Loucy (cell line): Measurements from ENCODE around the gene NPBWR2.

Experiments used
- H2AFZ ChIP-seq: fragments of 200-600 bp; sonication (generic); 2 replicates; pipeline ENCODE4 v1.6.0; 2016; ENCODE audit warnings: antibody characterized with exemption, mild to moderate bottlenecking, low read length, moderate library complexity
- H3F3A ChIP-seq: fragments of 200-600 bp; 2 replicates; pipeline ENCODE4 v1.6.0; 2016; ENCODE audit warnings: antibody characterized with exemption, low read depth, mild to moderate bottlenecking
- H3K27me3 ChIP-seq: fragments of 200-600 bp; sonication (generic); 2 replicates; pipeline ENCODE4 v1.6.1; 2014; ENCODE audit warnings: low read length, mild to moderate bottlenecking; ENCODE audit not compliant: insufficient read depth, poor library complexity, severe bottlenecking
- H3K36me3 ChIP-seq: fragments of 200-600 bp; sonication (generic); 2 replicates; pipeline ENCODE4 v1.6.1; 2016; ENCODE audit warnings: low read length; ENCODE audit not compliant: insufficient read depth
- H3K4me1 ChIP-seq: fragments of 200-600 bp; sonication (generic); 2 replicates; pipeline ENCODE4 v1.5.1; 2014; ENCODE audit warnings: low read length, mild to moderate bottlenecking; ENCODE audit not compliant: insufficient read depth, poor library complexity, severe bottlenecking
- H3K4me2 ChIP-seq: fragments of 200-600 bp; sonication (generic); 2 replicates; pipeline ENCODE4 v1.6.0; 2014; ENCODE audit warnings: antibody characterized with exemption, low read length, low read depth, mild to moderate bottlenecking; ENCODE audit not compliant: poor library complexity, severe bottlenecking
- H3K4me3 ChIP-seq: fragments of 200-600 bp; sonication (generic); 2 replicates; pipeline ENCODE4 v1.5.1; 2014; ENCODE audit warnings: low read length, mild to moderate bottlenecking, mixed read lengths; ENCODE audit not compliant: poor library complexity, severe bottlenecking
- H3K79me2 ChIP-seq: fragments of 200-600 bp; sonication (generic); 2 replicates; pipeline ENCODE4 v1.6.1; 2014; ENCODE audit warnings: low read length; ENCODE audit not compliant: insufficient read depth
- H3K9ac ChIP-seq: fragments of 200-600 bp; sonication (generic); 2 replicates; pipeline ENCODE4 v1.6.0; 2014; ENCODE audit warnings: mild to moderate bottlenecking, low read depth, low read length, moderate library complexity; ENCODE audit not compliant: poor library complexity, severe bottlenecking
- H3K9me2 ChIP-seq: fragments of 200-600 bp; sonication (generic); replicated peaks from 2 replicates; pipeline ENCODE4 v1.6.1; 2016; ENCODE audit warnings: low read depth, low read length, mixed read lengths
- H3K9me3 ChIP-seq: fragments of 200-600 bp; sonication (generic); 2 replicates; pipeline ENCODE4 v1.6.1; 2014; ENCODE audit warnings: mild to moderate bottlenecking, antibody characterized with exemption, low read length, low read depth; ENCODE audit not compliant: insufficient read depth
- H4K20me1 ChIP-seq: fragments of 200-600 bp; sonication (generic); 2 replicates; pipeline ENCODE4 v1.6.0; 2014; ENCODE audit warnings: antibody characterized with exemption, low read length, mild to moderate bottlenecking; ENCODE audit not compliant: insufficient read depth, poor library complexity, severe bottlenecking
- CTCF ChIP-seq: fragments of 200-600 bp; sonication (generic); conservative IDR thresholded peaks from 2 replicates; pipeline ENCODE4 v1.5.1; 2014; ENCODE audit warnings: mild to moderate bottlenecking, antibody characterized with exemption, low read length
- EZH2phosphoT487 ChIP-seq: fragments of 200-600 bp; IDR thresholded peaks from 2 replicates; pipeline ENCODE4 v1.6.1; 2018; ENCODE audit warnings: antibody characterized with exemption, mild to moderate bottlenecking, moderate library complexity, borderline replicate concordance

Gene NPBWR2

GRCh38 chr20:64068386-64069208 is 38.8 kb downstream of the NPBWR2 start:
- no peak overlapping the region for H2AFZ ChIP-seq
- H3K4me3 ChIP-seq, result no peak overlapping the region
- H3K4me2 ChIP-seq, result peak overlapping the region; percentile 32
- H3K4me1 ChIP-seq, result peaks cover 56% of the 10 kb centered on the region
- H3K36me3 ChIP-seq, result no peaks in the 10 kb centered on the region
- no peaks in the 10 kb centered on the region for H3F3A ChIP-seq
- H4K20me1 ChIP-seq, result no peaks in the 10 kb centered on the region
- H3K9me3 ChIP-seq, result no peaks in the 10 kb centered on the region
- H3K79me2 ChIP-seq, result peaks cover 9% of the 10 kb centered on the region; the same call in 1 of the 2 replicates
- no peak overlapping the region for H3K9ac ChIP-seq
- no peak for TF ChIP-seq CTCF
- H3K27me3 ChIP-seq, result no peaks in the 10 kb centered on the region
- H3K9me2 ChIP-seq, result no peaks in the 10 kb centered on the region

- Histone ChIP-seq H3K4me1 (peaks cover 56% of the 10 kb centered on the region), H2AFZ (no peak overlapping the region), H3F3A (no peaks in the 10 kb centered on the region), H3K9ac (peak overlapping the region; percentile 20), H3K27me3 (no peaks in the 10 kb centered on the region), H4K20me1 (no peaks in the 10 kb centered on the region), H3K36me3 (no peaks in the 10 kb centered on the region), H3K4me3 (no peak overlapping the region), H3K9me2 (no peaks in the 10 kb centered on the region), H3K4me2 (peak overlapping the region; percentile 32), H3K9me3 (no peaks in the 10 kb centered on the region), H3K79me2 (peaks cover 15% of the 10 kb centered on the region; the same call in 1 of the 2 replicates)
- TF ChIP-seq CTCF (no peak), EZH2phosphoT487 (no peak)
Measured at GRCh38 chr20:64067733-64068307, 39.5 kb downstream of the NPBWR2 start.

GRCh38 chr20:64067005-64067632 is 40.2 kb downstream of the NPBWR2 start:
- no peaks in the 10 kb centered on the region for H3K9me2 ChIP-seq
- no peak overlapping the region for H3K4me3 ChIP-seq
- no peaks in the 10 kb centered on the region for H3K36me3 ChIP-seq
- H3K27me3 ChIP-seq, result no peaks in the 10 kb centered on the region
- no peaks in the 10 kb centered on the region for H3K9me3 ChIP-seq
- peak overlapping the region; percentile 20 for H3K9ac ChIP-seq
- peaks cover 60% of the 10 kb centered on the region for H3K4me1 ChIP-seq
- H2AFZ ChIP-seq, result no peak overlapping the region
- TF ChIP-seq EZH2phosphoT487 (no peak), CTCF (no peak)
- H4K20me1 ChIP-seq, result no peaks in the 10 kb centered on the region
- H3K79me2 ChIP-seq, result peaks cover 15% of the 10 kb centered on the region; the same call in 1 of the 2 replicates
- H3F3A ChIP-seq, result no peaks in the 10 kb centered on the region
- peak overlapping the region; percentile 83 for H3K4me2 ChIP-seq
